ENCODE data around the gene EXOC6B.

The EXOC6B gene

GRCh38 chr2:72821983-72822382, 3.9 kb downstream of the EXOC6B start:
- TF ChIP-seq CTCF (IDR thresholded peaks at IDR 0.05; ENCODE audit: low read depth, low read length), result no peak

GRCh38 chr2:72821118-72821517, 4.7 kb downstream of the EXOC6B start:
- no peak overlapping the region for H3K4me3 ChIP-seq (ENCODE audit: low read depth, low read length)
- TF ChIP-seq CTCF (IDR thresholded peaks at IDR 0.05; ENCODE audit: low read depth, low read length), result no peak

More at GRCh38 chr2:72821983-72822382, 3.9 kb downstream of the EXOC6B start:
- H3K4me3 ChIP-seq (ENCODE audit: low read depth, low read length), result no peak overlapping the region

- TF ChIP-seq CTCF (IDR thresholded peaks at IDR 0.05; ENCODE audit: low read depth, low read length), result no peak
- no peak overlapping the region for H3K4me3 ChIP-seq (ENCODE audit: low read depth, low read length)
Measured at GRCh38 chr2:72819501-72819900, 6.3 kb downstream of the EXOC6B start.

GRCh38 chr2:72815655-72816278, 10.1 kb downstream of the EXOC6B start:
- TF ChIP-seq CTCF (IDR thresholded peaks at IDR 0.05; ENCODE audit: low read depth, low read length), result 0 out of 2 replicates have a peak, but pooled peaks have one; percentile 5
- no peak overlapping the region for H3K4me3 ChIP-seq (ENCODE audit: low read depth, low read length)

GRCh38 chr2:72813841-72814240, 12.0 kb downstream of the EXOC6B start:
- H3K4me3 ChIP-seq (ENCODE audit: low read depth, low read length), result no peak overlapping the region
- no peak for TF ChIP-seq CTCF (IDR thresholded peaks at IDR 0.05; ENCODE audit: low read depth, low read length)

- TF ChIP-seq CTCF (IDR thresholded peaks at IDR 0.05; ENCODE audit: low read depth, low read length), result no peak
- no peak overlapping the region for H3K4me3 ChIP-seq (ENCODE audit: low read depth, low read length)
Measured at GRCh38 chr2:72810165-72810564, 15.7 kb downstream of the EXOC6B start.

GRCh38 chr2:72809095-72809494, 16.7 kb downstream of the EXOC6B start:
- no peak overlapping the region for H3K4me3 ChIP-seq (ENCODE audit: low read depth, low read length)
- TF ChIP-seq CTCF (IDR thresholded peaks at IDR 0.05; ENCODE audit: low read depth, low read length), result no peak

Data from WI38 (cell line).